ENCODE data around the gene P2RX3.
A peak's percentile ranks its signal among the peaks of the same experiment; 100 is the strongest.

P2RX3 gene

DNA sequence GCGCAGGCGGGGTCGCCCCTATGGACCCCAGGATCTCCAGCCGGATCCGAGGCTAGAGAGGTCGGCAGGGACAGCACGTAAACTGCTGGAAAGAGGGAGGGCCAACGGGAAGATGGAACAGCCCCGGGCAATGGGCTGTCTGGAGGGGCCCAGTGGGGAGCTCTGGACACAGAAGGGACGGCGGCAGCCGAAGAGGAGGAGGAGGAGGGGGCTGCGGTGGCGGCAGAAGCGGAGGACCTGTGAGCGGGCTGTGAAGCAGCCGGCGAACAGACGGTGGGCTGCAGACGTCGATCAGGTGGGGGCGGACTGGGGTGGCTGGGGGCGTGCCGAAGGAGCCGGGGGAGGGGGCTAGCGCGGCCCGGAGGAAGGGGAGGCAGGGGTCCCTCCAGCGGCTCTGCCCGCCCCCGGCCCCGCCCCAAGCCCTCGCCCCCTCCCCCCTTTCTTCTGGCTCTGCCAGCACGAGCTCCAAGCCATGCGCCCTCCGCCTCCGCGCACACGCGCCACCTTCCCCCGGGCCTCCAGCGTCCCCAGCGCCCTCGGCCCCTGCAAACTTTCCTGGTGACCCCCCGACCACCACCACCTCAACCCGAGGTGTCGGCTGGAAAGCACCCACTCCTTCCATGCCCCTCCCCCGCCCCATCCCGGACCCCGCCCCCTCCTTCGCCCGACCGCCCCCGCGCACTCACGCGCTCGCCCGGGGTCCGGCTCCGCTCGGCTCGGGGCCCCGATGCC, 13.8 kb upstream of the P2RX3 start:
- peak overlapping the region; percentile 90 for H3K4me3 ChIP-seq (ENCODE audit: control insufficient read depth, low read depth, low read length)
- DNase-seq (ENCODE audit: low read depth) = no peak
- no peak for TF ChIP-seq CTCF (IDR thresholded peaks at IDR 0.05; ENCODE audit: control insufficient read depth, insufficient read depth, low read depth, low read length, missing control alignments)

- DNase-seq (ENCODE audit: low read depth) = peak; percentile 90
- TF ChIP-seq CTCF (IDR thresholded peaks at IDR 0.05; ENCODE audit: control insufficient read depth, insufficient read depth, low read depth, low read length, missing control alignments) = no peak
- H3K4me3 ChIP-seq (ENCODE audit: control insufficient read depth, low read depth, low read length) = peak within 1 kb of the TSS; percentile 90
Measured at GRCh38 chr11:57324886-57325734, 13.0 kb upstream of the P2RX3 start, which contains the start of gene TNKS1BP1. TNKS1BP1 (minus strand) TSS chr11:57324952; CDS start chr11:57321885, 3,067 bp downstream.

DNA sequence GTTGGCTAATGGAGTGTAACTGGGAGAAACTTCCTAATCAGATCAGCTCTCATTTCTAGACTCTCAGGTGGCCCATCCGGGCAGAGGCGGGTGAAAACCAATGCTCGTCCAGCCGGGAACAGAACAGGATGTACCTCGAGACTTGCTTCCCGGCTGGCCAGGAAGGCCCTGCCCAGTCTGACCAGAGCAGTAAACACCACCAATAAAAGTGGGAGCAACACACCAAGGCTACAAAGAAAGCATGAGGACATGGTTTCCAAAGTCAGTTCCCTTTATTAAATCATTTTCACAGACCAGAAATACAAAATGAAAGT, 12.5 kb upstream of the P2RX3 start:
- DNase-seq (ENCODE audit: low read depth) = no peak
- H3K4me3 ChIP-seq (ENCODE audit: control insufficient read depth, low read depth, low read length) = peak overlapping the region; percentile 90
- TF ChIP-seq CTCF (IDR thresholded peaks at IDR 0.05; ENCODE audit: control insufficient read depth, insufficient read depth, low read depth, low read length, missing control alignments) = no peak

GRCh38 chr11:57327721-57328120, 10.4 kb upstream of the P2RX3 start:
- TF ChIP-seq CTCF (IDR thresholded peaks at IDR 0.05; ENCODE audit: control insufficient read depth, insufficient read depth, low read depth, low read length, missing control alignments) = no peak
- no peak overlapping the region for H3K4me3 ChIP-seq (ENCODE audit: control insufficient read depth, low read depth, low read length)
- DNase-seq (ENCODE audit: low read depth) = no peak

GRCh38 chr11:57330029-57330428, 8.1 kb upstream of the P2RX3 start:
- no peak for DNase-seq (ENCODE audit: low read depth)
- TF ChIP-seq CTCF (IDR thresholded peaks at IDR 0.05; ENCODE audit: control insufficient read depth, insufficient read depth, low read depth, low read length, missing control alignments) = no peak
- no peak overlapping the region for H3K4me3 ChIP-seq (ENCODE audit: control insufficient read depth, low read depth, low read length)

DNA sequence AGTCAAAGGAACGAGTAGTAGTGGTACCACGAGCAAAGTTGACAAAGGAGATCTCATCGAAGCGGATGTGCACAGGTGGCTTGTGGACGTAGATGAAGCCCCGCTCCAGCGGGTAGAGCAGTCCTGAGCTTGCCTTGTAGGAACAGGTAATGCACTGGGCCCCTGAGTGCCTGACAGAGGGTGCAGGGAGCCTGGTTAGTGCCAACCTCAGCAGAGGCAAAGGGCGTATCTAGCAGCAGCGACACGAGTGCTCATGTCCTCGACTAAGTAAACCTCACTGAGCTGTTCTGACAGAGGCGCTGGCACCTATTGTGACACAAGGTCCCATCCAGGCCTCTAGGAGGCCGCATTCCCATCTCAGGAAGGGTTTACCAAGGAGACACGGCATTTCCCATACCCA, 6.4 kb upstream of the P2RX3 start:
- no peak for TF ChIP-seq CTCF (IDR thresholded peaks at IDR 0.05; ENCODE audit: control insufficient read depth, insufficient read depth, low read depth, low read length, missing control alignments)
- DNase-seq (ENCODE audit: low read depth) = no peak
- H3K4me3 ChIP-seq (ENCODE audit: control insufficient read depth, low read depth, low read length) = no peak overlapping the region

All from AG09309 (cell line).